DOHH2 (cell line): ENCODE results near the gene AXDND1.

ENCODE experiments used
- EZH2phosphoT487 ChIP-seq: fragments of 200-600 bp; sonication (generic); IDR thresholded peaks from 2 replicates; pipeline ENCODE4 v1.6.1; 2017; ENCODE audit warnings: borderline replicate concordance, mild to moderate bottlenecking, antibody characterized with exemption, low read length, moderate library complexity, mixed read lengths
- TF ChIP-seq, protein P1 (sequence below): fragments of 200-600 bp; sonication (generic); IDR thresholded peaks from one replicate; pipeline ENCODE4 v1.5.1; 2014; ENCODE audit warnings: antibody characterized with exemption, mild to moderate bottlenecking, low read depth, low read length; ENCODE audit not compliant: poor library complexity, severe bottlenecking

DNA sequence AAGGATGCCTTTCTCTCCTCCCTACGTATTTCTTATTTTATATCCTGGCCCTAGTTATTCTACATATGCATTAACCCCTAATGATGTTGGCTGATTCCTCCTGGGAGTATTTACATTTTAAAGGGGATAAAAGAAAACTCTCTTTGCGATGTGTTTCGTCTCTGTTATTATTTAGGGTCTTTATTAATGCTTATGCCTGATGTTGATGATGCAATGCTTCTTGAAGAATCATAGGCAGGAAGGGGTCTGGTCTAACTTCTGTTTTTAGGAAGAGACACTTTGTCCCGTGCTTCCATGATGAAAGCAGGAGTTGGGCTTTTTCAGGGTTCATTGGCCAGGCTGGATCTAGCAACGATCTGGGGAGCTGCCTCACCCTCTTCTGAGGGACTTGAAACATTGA is 210.7 kb downstream of the AXDND1 start:
- TF ChIP-seq, protein P1, sequence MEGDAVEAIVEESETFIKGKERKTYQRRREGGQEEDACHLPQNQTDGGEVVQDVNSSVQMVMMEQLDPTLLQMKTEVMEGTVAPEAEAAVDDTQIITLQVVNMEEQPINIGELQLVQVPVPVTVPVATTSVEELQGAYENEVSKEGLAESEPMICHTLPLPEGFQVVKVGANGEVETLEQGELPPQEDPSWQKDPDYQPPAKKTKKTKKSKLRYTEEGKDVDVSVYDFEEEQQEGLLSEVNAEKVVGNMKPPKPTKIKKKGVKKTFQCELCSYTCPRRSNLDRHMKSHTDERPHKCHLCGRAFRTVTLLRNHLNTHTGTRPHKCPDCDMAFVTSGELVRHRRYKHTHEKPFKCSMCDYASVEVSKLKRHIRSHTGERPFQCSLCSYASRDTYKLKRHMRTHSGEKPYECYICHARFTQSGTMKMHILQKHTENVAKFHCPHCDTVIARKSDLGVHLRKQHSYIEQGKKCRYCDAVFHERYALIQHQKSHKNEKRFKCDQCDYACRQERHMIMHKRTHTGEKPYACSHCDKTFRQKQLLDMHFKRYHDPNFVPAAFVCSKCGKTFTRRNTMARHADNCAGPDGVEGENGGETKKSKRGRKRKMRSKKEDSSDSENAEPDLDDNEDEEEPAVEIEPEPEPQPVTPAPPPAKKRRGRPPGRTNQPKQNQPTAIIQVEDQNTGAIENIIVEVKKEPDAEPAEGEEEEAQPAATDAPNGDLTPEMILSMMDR, result no peak
- no peak for TF ChIP-seq EZH2phosphoT487
